Liver (tissue), 9 donors: Measurements from ENCODE around the gene CDCA3. TPM values are rescaled to one million over a fixed set of nuclear protein-coding genes. Genes with fewer than 3 reads are reported as not detected.
A peak's percentile ranks its signal among the peaks of the same experiment; 100 is the strongest.

ENCODE experiments used
- DNase-seq: peaks from one replicate; pipeline ENCODE4 v3.0.0-alpha.2; 2017; ENCODE audit warnings: low spot score
- H3K27ac ChIP-seq, 2 donors: one replicate each; pipeline ENCODE4 v1.7.0; 2013; ENCODE audit warnings: inconsistent platforms in 2 of 2, low read length in 2 of 2, control low read depth in 1 of 2, low read depth in 1 of 2, mild to moderate bottlenecking in 1 of 2
- H3K27me3 ChIP-seq, 4 donors: one replicate each; pipeline versions ENCODE4 v1.6.1 to v1.7.0; 2013; ENCODE audit warnings: low read length in 3 of 4, inconsistent platforms in 1 of 4, mild to moderate bottlenecking in 1 of 4, moderate library complexity in 1 of 4; ENCODE audit not compliant: control insufficient read depth in 4 of 4, insufficient read depth in 4 of 4
- H3K36me3 ChIP-seq, 4 donors: one replicate each; pipeline versions ENCODE4 v1.6.1 to v1.7.0; 2013; ENCODE audit warnings: low read length in 3 of 4, mild to moderate bottlenecking in 3 of 4, low read depth in 1 of 4, moderate library complexity in 1 of 4; ENCODE audit not compliant: control insufficient read depth in 4 of 4, insufficient read depth in 3 of 4
- H3K4me1 ChIP-seq, 4 donors: one replicate each; pipeline versions ENCODE4 v1.6.1 to v1.7.0; 2013; ENCODE audit warnings: low read length in 3 of 4, mild to moderate bottlenecking in 3 of 4, moderate library complexity in 1 of 4; ENCODE audit not compliant: control insufficient read depth in 4 of 4, insufficient read depth in 4 of 4
- H3K4me3 ChIP-seq, 3 donors: one replicate each; pipeline versions ENCODE4 v1.6.1 to v1.7.0; 2013; ENCODE audit warnings: low read length in 3 of 3, control low read depth in 1 of 3, low read depth in 1 of 3, mild to moderate bottlenecking in 1 of 3
- H3K9ac ChIP-seq, 2 donors: one replicate each; pipeline ENCODE4 v1.7.0; 2013; ENCODE audit warnings: low read length in 2 of 2, mild to moderate bottlenecking in 2 of 2, moderate library complexity in 2 of 2, control low read depth in 1 of 2, low read depth in 1 of 2
- H3K9me3 ChIP-seq, 4 donors: one replicate each; pipeline versions ENCODE4 v1.6.1 to v1.7.0; 2013; ENCODE audit warnings: low read length in 3 of 4; ENCODE audit not compliant: control insufficient read depth in 4 of 4
- EGR1 ChIP-seq, 2 donors: IDR thresholded peaks; 2 replicates each; pipeline ENCODE4 v1.6.1; 2016 to 2018; ENCODE audit warnings: antibody characterized with exemption in 2 of 2, low read depth in 2 of 2
- FOXA1 ChIP-seq: IDR thresholded peaks from 2 replicates; pipeline ENCODE4 v1.6.1; 2016; ENCODE audit warnings: antibody characterized with exemption
- FOXA2 ChIP-seq: IDR thresholded peaks from 2 replicates; pipeline ENCODE4 v1.6.1; 2016; ENCODE audit warnings: antibody characterized with exemption
- HNF4A ChIP-seq, 2 donors: conservative IDR thresholded peaks; 2 replicates each; pipeline ENCODE4 v1.6.1; 2016; ENCODE audit warnings: antibody characterized with exemption in 2 of 2, mild to moderate bottlenecking in 2 of 2
- HNF4G ChIP-seq: IDR thresholded peaks from 2 replicates; pipeline ENCODE4 v1.6.1; 2016; ENCODE audit warnings: antibody characterized with exemption
- JUND ChIP-seq, 2 donors: IDR thresholded peaks; 2 replicates each; pipeline ENCODE4 v1.6.1; 2016; ENCODE audit warnings: antibody characterized with exemption in 2 of 2
- NR2F2 ChIP-seq: IDR thresholded peaks from 2 replicates; pipeline ENCODE4 v1.6.1; 2016; ENCODE audit warnings: antibody characterized with exemption
- RAD21 ChIP-seq, 2 donors: IDR thresholded peaks; 2 replicates each; pipeline ENCODE4 v1.6.1; 2016; ENCODE audit warnings: antibody characterized with exemption in 2 of 2, mild to moderate bottlenecking in 2 of 2
- RXRA ChIP-seq, 2 donors: IDR thresholded peaks; 2 replicates each; pipeline ENCODE4 v1.6.1; 2017 to 2018; ENCODE audit warnings: antibody characterized with exemption in 2 of 2, mild to moderate bottlenecking in 1 of 2
- SP1 ChIP-seq: IDR thresholded peaks from 2 replicates; pipeline ENCODE4 v1.6.1; 2018; ENCODE audit warnings: antibody characterized with exemption, mild to moderate bottlenecking
- TAF1 ChIP-seq: conservative IDR thresholded peaks from 2 replicates; pipeline ENCODE4 v1.6.1; 2016; ENCODE audit warnings: antibody characterized with exemption, mild to moderate bottlenecking
- YY1 ChIP-seq: IDR thresholded peaks from 2 replicates; pipeline ENCODE4 v1.6.1; 2016; ENCODE audit warnings: antibody characterized with exemption, mild to moderate bottlenecking
- WGBS: extraction: QIAGEN DNeasy Blood & Tissue Kit; methylation state at CpG from one replicate; pipeline ENCODE4 v1.1.7; 2013; 5-methylcytosine and 5-hydroxymethylcytosine counted together
- polyA plus RNA-seq, 2 donors: library from polyadenylated mRNA; stranded (reverse) in 1 of 2; unstranded in 1 of 2; fragments of 200-250 nt in 1 of 2; fragments of >200 nt in 1 of 2; fragmentation: Nextera tagmentation in 1 of 2; extraction: Ambion mirVana in 1 of 2; gene quantifications; one replicate each; pipeline versions ENCODE4 v1.2.1 to v1.2.3, GENCODE V29; 2013 to 2015
- total RNA-seq, 2 donors: library from RNA; depleted of rRNA; stranded (reverse); fragments of >200 nt; gene quantifications; one replicate each; pipeline ENCODE4 v1.2.3, GENCODE V29; 2014
- TF ChIP-seq, protein P1 (sequence below): IDR thresholded peaks from 2 replicates; pipeline ENCODE4 v1.6.1; 2016; ENCODE audit warnings: antibody characterized with exemption, mild to moderate bottlenecking
- TF ChIP-seq, protein P2 (sequence below): IDR thresholded peaks from 2 replicates; pipeline ENCODE4 v1.6.1; 2016; ENCODE audit warnings: antibody characterized with exemption
- TF ChIP-seq, protein P3 (sequence below): IDR thresholded peaks from 2 replicates; pipeline ENCODE4 v1.6.1; 2016; ENCODE audit warnings: antibody characterized with exemption
- TF ChIP-seq, protein P4 (sequence below): fragments of 150-350 bp; IDR thresholded peaks from 2 replicates; pipeline ENCODE4 v1.5.1; 2017; ENCODE audit warnings: improper control_type of control experiment, low read depth, low read length; ENCODE audit not compliant: missing input control
- TF ChIP-seq, protein P5 (sequence below): IDR thresholded peaks from 2 replicates; pipeline ENCODE4 v1.6.1; 2016; ENCODE audit warnings: antibody characterized with exemption
- donor health status: healthy.
- donor health status: healthy.
- donor health status: healthy.
- donor health status: healthy.
- donor health status: healthy.

The CDCA3 gene
- total and polyA plus RNA-seq, 4 donors = 0.25 to 26.0 (median 2.6) TPM

DNA sequence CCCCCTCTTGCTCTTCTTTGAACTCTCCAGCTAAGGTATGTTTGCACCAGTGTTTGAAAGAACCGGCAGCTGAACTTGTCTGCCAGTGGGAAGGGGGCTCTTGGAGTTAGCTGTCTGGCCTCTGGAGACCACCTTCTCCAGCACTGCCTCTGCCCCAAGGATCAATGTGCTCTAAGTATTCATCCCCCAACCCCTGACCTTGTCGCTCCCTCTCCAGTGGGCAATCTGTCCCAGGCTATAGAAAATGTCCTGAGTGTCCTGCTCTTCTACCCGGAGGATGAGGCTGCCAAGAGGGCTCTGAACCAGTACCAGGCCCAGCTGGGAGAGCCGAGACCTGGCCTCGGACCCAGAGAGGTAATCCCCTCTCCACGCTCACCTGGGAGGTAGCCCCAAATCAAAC, 20.1 kb downstream of the CDCA3 start (continued):
- TF ChIP-seq, protein P1, sequence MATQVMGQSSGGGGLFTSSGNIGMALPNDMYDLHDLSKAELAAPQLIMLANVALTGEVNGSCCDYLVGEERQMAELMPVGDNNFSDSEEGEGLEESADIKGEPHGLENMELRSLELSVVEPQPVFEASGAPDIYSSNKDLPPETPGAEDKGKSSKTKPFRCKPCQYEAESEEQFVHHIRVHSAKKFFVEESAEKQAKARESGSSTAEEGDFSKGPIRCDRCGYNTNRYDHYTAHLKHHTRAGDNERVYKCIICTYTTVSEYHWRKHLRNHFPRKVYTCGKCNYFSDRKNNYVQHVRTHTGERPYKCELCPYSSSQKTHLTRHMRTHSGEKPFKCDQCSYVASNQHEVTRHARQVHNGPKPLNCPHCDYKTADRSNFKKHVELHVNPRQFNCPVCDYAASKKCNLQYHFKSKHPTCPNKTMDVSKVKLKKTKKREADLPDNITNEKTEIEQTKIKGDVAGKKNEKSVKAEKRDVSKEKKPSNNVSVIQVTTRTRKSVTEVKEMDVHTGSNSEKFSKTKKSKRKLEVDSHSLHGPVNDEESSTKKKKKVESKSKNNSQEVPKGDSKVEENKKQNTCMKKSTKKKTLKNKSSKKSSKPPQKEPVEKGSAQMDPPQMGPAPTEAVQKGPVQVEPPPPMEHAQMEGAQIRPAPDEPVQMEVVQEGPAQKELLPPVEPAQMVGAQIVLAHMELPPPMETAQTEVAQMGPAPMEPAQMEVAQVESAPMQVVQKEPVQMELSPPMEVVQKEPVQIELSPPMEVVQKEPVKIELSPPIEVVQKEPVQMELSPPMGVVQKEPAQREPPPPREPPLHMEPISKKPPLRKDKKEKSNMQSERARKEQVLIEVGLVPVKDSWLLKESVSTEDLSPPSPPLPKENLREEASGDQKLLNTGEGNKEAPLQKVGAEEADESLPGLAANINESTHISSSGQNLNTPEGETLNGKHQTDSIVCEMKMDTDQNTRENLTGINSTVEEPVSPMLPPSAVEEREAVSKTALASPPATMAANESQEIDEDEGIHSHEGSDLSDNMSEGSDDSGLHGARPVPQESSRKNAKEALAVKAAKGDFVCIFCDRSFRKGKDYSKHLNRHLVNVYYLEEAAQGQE = no peak

DNA sequence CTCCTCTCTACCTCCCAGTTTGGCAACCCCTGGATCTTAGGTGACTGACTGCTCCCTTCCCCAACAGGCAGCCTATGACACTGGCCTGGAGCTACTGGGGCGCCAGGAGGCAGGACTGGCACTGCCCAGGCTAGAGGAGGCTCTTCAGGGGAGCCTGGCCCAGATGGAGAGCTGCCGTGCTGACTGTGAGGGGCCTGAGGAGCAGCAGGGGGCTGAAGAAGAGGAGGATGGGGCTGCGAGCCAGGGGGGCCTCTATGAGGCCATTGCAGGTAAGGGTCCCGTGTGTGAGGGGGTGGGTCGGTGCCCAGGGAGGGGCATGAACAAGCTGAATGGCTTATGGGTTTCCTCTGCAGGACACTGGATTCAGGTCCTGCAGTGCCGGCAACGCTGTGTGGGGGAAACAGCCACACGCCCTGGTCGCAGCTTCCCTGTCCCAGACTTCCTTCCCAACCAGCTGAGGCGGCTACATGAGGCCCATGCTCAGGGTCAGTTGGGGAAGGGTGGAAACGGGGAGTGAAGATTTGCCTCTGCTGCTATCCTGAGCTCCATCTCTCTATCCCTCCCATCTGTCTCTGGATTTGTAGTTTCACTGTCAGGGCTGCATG, 20.7 kb downstream of the CDCA3 start:
- Histone ChIP-seq H3K27ac (no peak overlapping the region), H3K27me3 (peaks cover 0 to 2% (median 0%) of the 10 kb centered on the region in 4 donors), H3K4me3 (no peak overlapping the region), H3K36me3 (no peaks in the 10 kb centered on the region), H3K9ac (no peak overlapping the region), H3K4me1 (peaks cover 5 to 15% (median 12%) of the 10 kb centered on the region in 4 donors), H3K9me3 (no peaks in the 10 kb centered on the region)
- 82% methylated on average over 11 of the region's 11 CpGs for WGBS
- no peak for DNase-seq
- TF ChIP-seq RAD21 (IDR thresholded peaks at IDR 0.05) (no peak), YY1 (no peak), NR2F2 (no peak), HNF4A (conservative IDR thresholded peaks at IDR 0.05) (no peak), TAF1 (no peak), SP1 (no peak), FOXA1 (no peak)
- TF ChIP-seq, protein P2, sequence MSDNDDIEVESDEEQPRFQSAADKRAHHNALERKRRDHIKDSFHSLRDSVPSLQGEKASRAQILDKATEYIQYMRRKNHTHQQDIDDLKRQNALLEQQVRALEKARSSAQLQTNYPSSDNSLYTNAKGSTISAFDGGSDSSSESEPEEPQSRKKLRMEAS = no peak
- TF ChIP-seq, protein P1 = no peak

DNA sequence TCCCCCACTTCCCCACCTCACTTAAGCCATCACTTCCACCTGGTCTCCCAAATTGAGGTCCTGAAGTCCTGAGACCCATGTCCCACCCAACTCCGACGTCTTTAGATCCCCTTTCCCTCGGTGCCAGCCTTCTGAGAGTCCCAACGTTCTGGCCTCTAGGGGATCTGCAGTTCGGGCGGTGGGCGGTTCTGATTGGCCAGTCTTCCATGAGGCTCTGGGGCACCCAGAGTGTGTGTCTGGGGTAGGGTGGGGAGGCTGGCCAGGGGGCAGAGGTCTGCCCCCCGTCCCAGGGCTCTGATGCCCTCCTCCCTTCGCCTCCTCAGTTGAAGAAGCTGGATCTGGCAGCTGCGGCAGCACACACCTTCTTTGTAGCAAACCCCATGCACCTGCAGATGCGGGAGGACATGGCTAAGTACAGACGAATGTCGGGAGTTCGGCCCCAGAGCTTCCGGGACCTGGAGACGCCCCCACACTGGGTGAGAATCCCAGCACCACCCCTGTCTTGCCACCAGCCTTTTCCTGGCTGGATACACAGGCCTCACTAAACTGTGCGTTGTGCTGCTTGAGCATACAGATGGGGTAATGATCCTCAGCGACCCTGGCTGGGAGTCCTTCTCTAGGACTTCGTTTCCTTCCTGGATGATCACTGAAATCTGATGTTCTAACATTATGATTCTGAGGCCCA, 21.4 kb downstream of the CDCA3 start:
- Histone ChIP-seq H3K4me3 (peak overlapping the region in 1 of 3 donors; percentile 62), H3K9me3 (no peaks in the 10 kb centered on the region), H3K36me3 (no peaks in the 10 kb centered on the region), H3K4me1 (peaks cover 5 to 18% (median 12%) of the 10 kb centered on the region in 4 donors), H3K27me3 (peaks cover 0 to 2% (median 0%) of the 10 kb centered on the region in 4 donors), H3K9ac (no peak overlapping the region), H3K27ac (no peak overlapping the region)
- 71% methylated on average over 19 of the region's 19 CpGs for WGBS
- DNase-seq = no peak
- TF ChIP-seq FOXA2 (no peak), FOXA1 (no peak), RXRA (IDR thresholded peaks at IDR 0.05) (no peak), SP1 (no peak), NR2F2 (no peak), HNF4G (no peak), YY1 (no peak), JUND (IDR thresholded peaks at IDR 0.05) (no peak), RAD21 (IDR thresholded peaks at IDR 0.05) (no peak), TAF1 (no peak), EGR1 (IDR thresholded peaks at IDR 0.05; ENCODE audit: low read depth in 2 of 2) (no peak)
- TF ChIP-seq, protein P3, sequence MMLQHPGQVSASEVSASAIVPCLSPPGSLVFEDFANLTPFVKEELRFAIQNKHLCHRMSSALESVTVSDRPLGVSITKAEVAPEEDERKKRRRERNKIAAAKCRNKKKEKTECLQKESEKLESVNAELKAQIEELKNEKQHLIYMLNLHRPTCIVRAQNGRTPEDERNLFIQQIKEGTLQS = no peak
- TF ChIP-seq, protein P4, sequence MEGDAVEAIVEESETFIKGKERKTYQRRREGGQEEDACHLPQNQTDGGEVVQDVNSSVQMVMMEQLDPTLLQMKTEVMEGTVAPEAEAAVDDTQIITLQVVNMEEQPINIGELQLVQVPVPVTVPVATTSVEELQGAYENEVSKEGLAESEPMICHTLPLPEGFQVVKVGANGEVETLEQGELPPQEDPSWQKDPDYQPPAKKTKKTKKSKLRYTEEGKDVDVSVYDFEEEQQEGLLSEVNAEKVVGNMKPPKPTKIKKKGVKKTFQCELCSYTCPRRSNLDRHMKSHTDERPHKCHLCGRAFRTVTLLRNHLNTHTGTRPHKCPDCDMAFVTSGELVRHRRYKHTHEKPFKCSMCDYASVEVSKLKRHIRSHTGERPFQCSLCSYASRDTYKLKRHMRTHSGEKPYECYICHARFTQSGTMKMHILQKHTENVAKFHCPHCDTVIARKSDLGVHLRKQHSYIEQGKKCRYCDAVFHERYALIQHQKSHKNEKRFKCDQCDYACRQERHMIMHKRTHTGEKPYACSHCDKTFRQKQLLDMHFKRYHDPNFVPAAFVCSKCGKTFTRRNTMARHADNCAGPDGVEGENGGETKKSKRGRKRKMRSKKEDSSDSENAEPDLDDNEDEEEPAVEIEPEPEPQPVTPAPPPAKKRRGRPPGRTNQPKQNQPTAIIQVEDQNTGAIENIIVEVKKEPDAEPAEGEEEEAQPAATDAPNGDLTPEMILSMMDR = no peak
- TF ChIP-seq, protein P2 = no peak
- TF ChIP-seq, protein P5, sequence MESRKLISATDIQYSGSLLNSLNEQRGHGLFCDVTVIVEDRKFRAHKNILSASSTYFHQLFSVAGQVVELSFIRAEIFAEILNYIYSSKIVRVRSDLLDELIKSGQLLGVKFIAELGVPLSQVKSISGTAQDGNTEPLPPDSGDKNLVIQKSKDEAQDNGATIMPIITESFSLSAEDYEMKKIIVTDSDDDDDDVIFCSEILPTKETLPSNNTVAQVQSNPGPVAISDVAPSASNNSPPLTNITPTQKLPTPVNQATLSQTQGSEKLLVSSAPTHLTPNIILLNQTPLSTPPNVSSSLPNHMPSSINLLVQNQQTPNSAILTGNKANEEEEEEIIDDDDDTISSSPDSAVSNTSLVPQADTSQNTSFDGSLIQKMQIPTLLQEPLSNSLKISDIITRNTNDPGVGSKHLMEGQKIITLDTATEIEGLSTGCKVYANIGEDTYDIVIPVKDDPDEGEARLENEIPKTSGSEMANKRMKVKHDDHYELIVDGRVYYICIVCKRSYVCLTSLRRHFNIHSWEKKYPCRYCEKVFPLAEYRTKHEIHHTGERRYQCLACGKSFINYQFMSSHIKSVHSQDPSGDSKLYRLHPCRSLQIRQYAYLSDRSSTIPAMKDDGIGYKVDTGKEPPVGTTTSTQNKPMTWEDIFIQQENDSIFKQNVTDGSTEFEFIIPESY = no peak
